Skeletal muscle cell (primary cell): Measurements from ENCODE around the gene MTCH2.
"Not testable (repeated sequence)": the region's sequence is repeated elsewhere in the genome, so short reads cannot be mapped to it uniquely, and the experiment has no call there.

ENCODE experiments used
- DNase-seq: peaks from one replicate; pipeline ENCODE4 v3.0.0-alpha.2; 2010; ENCODE audit warnings: low read depth
- H3K4me3 ChIP-seq: 2 replicates; pipeline ENCODE4 v1.5.1; 2011; ENCODE audit warnings: low read depth, mild to moderate bottlenecking, control low read depth, low read length, moderate library complexity

Gene MTCH2

GRCh38 chr11:47641600-47642098 lies 710 bp downstream of the MTCH2 start:
- H3K4me3 ChIP-seq, result peak overlapping the region; percentile 91
- no peak for DNase-seq

GRCh38 chr11:47640506-47640905 lies 1.9 kb downstream of the MTCH2 start:
- not testable (repeated sequence) for H3K4me3 ChIP-seq, DNase-seq

- DNase-seq, H3K4me3 ChIP-seq: not testable (repeated sequence)
Observed at GRCh38 chr11:47636331-47636730, 6.0 kb downstream of the MTCH2 start.

GRCh38 chr11:47631473-47631872 lies 10.9 kb downstream of the MTCH2 start:
- no peak for DNase-seq

GRCh38 chr11:47628026-47628425 lies 14.3 kb downstream of the MTCH2 start:
- DNase-seq, result no peak
- H3K4me3 ChIP-seq, result no peak overlapping the region

More at GRCh38 chr11:47631473-47631872, 10.9 kb downstream of the MTCH2 start:
- H3K4me3 ChIP-seq, result no peak overlapping the region

- DNase-seq, result no peak
- no peak overlapping the region for H3K4me3 ChIP-seq
Observed at GRCh38 chr11:47626234-47626633, 16.1 kb downstream of the MTCH2 start.

- H3K4me3 ChIP-seq, result no peak overlapping the region
- DNase-seq, result no peak
Observed at GRCh38 chr11:47620836-47621378, 21.5 kb downstream of the MTCH2 start.

- peak; percentile 28 for DNase-seq
- H3K4me3 ChIP-seq, result no peak overlapping the region
Observed at GRCh38 chr11:47617417-47617809, 24.9 kb downstream of the MTCH2 start.

- H3K4me3 ChIP-seq, result no peak overlapping the region
- DNase-seq, result peak; percentile 38
Observed at GRCh38 chr11:47616726-47617416, 25.5 kb downstream of the MTCH2 start.

GRCh38 chr11:47615249-47615648 lies 27.1 kb downstream of the MTCH2 start:
- no peak for DNase-seq
- H3K4me3 ChIP-seq, result no peak overlapping the region

GRCh38 chr11:47611348-47611794 lies 31.0 kb downstream of the MTCH2 start:
- no peak overlapping the region for H3K4me3 ChIP-seq
- no peak for DNase-seq

GRCh38 chr11:47609675-47610074 lies 32.7 kb downstream of the MTCH2 start:
- DNase-seq, result no peak
- no peak overlapping the region for H3K4me3 ChIP-seq

- DNase-seq, result peak; percentile 96
- no peak overlapping the region for H3K4me3 ChIP-seq
Observed at GRCh38 chr11:47607380-47607779, 35.0 kb downstream of the MTCH2 start.

GRCh38 chr11:47606731-47607130 lies 35.6 kb downstream of the MTCH2 start:
- DNase-seq, result peak; percentile 31
- no peak overlapping the region for H3K4me3 ChIP-seq

- no peak for DNase-seq
- no peak overlapping the region for H3K4me3 ChIP-seq
Observed at GRCh38 chr11:47605921-47606320, 36.4 kb downstream of the MTCH2 start.

GRCh38 chr11:47603295-47603694 lies 39.1 kb downstream of the MTCH2 start:
- no peak for DNase-seq
- H3K4me3 ChIP-seq, result no peak overlapping the region

- no peak overlapping the region for H3K4me3 ChIP-seq
- DNase-seq, result no peak
Observed at GRCh38 chr11:47599902-47600301, 42.5 kb downstream of the MTCH2 start.

- H3K4me3 ChIP-seq, result no peak overlapping the region
- no peak for DNase-seq
Observed at GRCh38 chr11:47595967-47596366, 46.4 kb downstream of the MTCH2 start.

GRCh38 chr11:47595029-47595428 lies 47.3 kb downstream of the MTCH2 start:
- no peak for DNase-seq
- no peak overlapping the region for H3K4me3 ChIP-seq

- no peak for DNase-seq
- peak within 1 kb of the TSS; percentile 38 for H3K4me3 ChIP-seq
Observed at GRCh38 chr11:47593934-47594855, 48.2 kb downstream of the MTCH2 start, which contains the start of gene C1QTNF4. TSS of gene C1QTNF4 (minus strand) at chr11:47594411. CDS start at chr11:47590810, 3,601 bp downstream.
